Ovary (tissue), 9 donors: Measurements from ENCODE around the gene MDFI. TPM values are rescaled to one million over a fixed set of nuclear protein-coding genes. Genes with fewer than 3 reads are reported as not detected.
A peak's percentile ranks its signal among the peaks of the same experiment; 100 is the strongest.

Experiments
- DNase-seq, 5 donors: peaks; one replicate each; pipeline ENCODE4 v3.0.0-alpha.2; 2019 to 2020
- H3K27ac ChIP-seq, 2 donors: fragments of 200-600 bp; one replicate each; pipeline versions ENCODE4 v1.5.1 to v1.8.0; 2019 to 2022
- H3K27me3 ChIP-seq: fragments of 200-600 bp; one replicate; pipeline ENCODE4 v1.8.0; 2022
- H3K36me3 ChIP-seq: fragments of 200-600 bp; sonication (generic); one replicate; pipeline ENCODE4 v1.5.1; 2019
- H3K4me1 ChIP-seq: one replicate; pipeline ENCODE4 v1.8.1; 2013; ENCODE audit warnings: mild to moderate bottlenecking, moderate library complexity; ENCODE audit not compliant: insufficient read depth
- H3K4me3 ChIP-seq: fragments of 200-600 bp; sonication (generic); one replicate; pipeline ENCODE4 v1.5.1; 2017
- H3K9me3 ChIP-seq, 2 donors: fragments of 200-600 bp in 1 of 2; sonication (generic) in 1 of 2; one replicate each; pipeline versions ENCODE4 v1.5.1 to v1.8.1; 2013 to 2019; ENCODE audit warnings: mild to moderate bottlenecking in 1 of 2, moderate library complexity in 1 of 2
- CTCF ChIP-seq, 3 donors: fragments of 450-650 bp in 2 of 3; fragments of 200-600 bp in 1 of 3; IDR thresholded peaks; one replicate each; pipeline versions ENCODE4 v1.5.1 to v1.8.0; 2016 to 2022; ENCODE audit warnings: antibody characterized with exemption in 3 of 3, mild to moderate bottlenecking in 1 of 3
- EP300 ChIP-seq: sonication (generic); formaldehyde crosslinking; IDR thresholded peaks from one replicate; pipeline ENCODE4 v1.6.1; 2017; ENCODE audit warnings: antibody characterized with exemption
- POLR2A ChIP-seq: fragments of 450-650 bp; IDR thresholded peaks from one replicate; pipeline ENCODE4 v1.6.1; 2017; ENCODE audit warnings: antibody characterized with exemption, mild to moderate bottlenecking, moderate library complexity
- WGBS, 3 donors: extraction: QIAGEN DNeasy Blood & Tissue Kit in 1 of 3; methylation state at CpG; one replicate each; pipeline versions ENCODE4 v1.1.5 to v1.1.7; 2013 to 2017; 5-methylcytosine and 5-hydroxymethylcytosine counted together
- intact Hi-C, 4 donors: fragments of 100-400 bp; cut with DNase I; formaldehyde crosslinking; loops; one replicate each; pipeline versions ENCODE4 v1.11.0 to v1.15.1; 2022 to 2023
- polyA plus RNA-seq, 2 donors: library from polyadenylated mRNA; stranded (reverse); fragments of 200-250 nt in 1 of 2; fragments of 350-450 nt in 1 of 2; fragmentation: Illumina TruSeq in 1 of 2; extraction: RNeasy Lipid Tissue Mini Kit (QIAGEN cat#74804) in 1 of 2; gene quantifications; one replicate each; pipeline ENCODE4 v1.2.3, GENCODE V29; 2013 to 2014
- total RNA-seq, 7 donors: library from RNA; depleted of rRNA in 2 of 7; stranded (reverse); fragments of >200 nt in 2 of 7; fragmentation: NEBNext Ultra II Directional in 3 of 7; extraction: Animal tissue kit (Norgen Biotek cat#: 25700) in 3 of 7; gene quantifications; one replicate each; pipeline versions ENCODE4 v1.1.0 to v1.2.4, GENCODE V29; 2016 to 2023
- donor health status: DM: no; HTN: no; CAD: no; lungs with moderate emphysema.
- donor health status: DM: no; HTN: no; CAD: no.
- donor health status: Bipolar disorder and iron deficiency.
- donor health status: DM: yes; HTN: yes; CAD: no.
- donor health status: DM: no; HTN: no; CAD: no.
- donor health status: DM: yes; HTN: yes; CAD: no.

The MDFI gene
- total and polyA plus RNA-seq, 9 donors: 3.8 to 24.4 (median 20.4) TPM

GRCh38 chr6:41656002-41656691 lies 17.9 kb downstream of the MDFI start:
- TF ChIP-seq POLR2A: no peak
- TF ChIP-seq EP300: no peak
- no peak for TF ChIP-seq CTCF (IDR thresholded peaks at IDR 0.05)
- Histone ChIP-seq H3K27ac (no peak overlapping the region), H3K4me1 (no peaks in the 10 kb centered on the region), H3K9me3 (no peaks in the 10 kb centered on the region), H3K4me3 (no peak overlapping the region), H3K27me3 (no peaks in the 10 kb centered on the region), H3K36me3 (no peaks in the 10 kb centered on the region)
- no peak for DNase-seq
- intact Hi-C loops: no loop called here
- WGBS, 3 donors: 60 to 70% (median 63%) methylated on average over 14 of the region's 14 CpGs

DNA sequence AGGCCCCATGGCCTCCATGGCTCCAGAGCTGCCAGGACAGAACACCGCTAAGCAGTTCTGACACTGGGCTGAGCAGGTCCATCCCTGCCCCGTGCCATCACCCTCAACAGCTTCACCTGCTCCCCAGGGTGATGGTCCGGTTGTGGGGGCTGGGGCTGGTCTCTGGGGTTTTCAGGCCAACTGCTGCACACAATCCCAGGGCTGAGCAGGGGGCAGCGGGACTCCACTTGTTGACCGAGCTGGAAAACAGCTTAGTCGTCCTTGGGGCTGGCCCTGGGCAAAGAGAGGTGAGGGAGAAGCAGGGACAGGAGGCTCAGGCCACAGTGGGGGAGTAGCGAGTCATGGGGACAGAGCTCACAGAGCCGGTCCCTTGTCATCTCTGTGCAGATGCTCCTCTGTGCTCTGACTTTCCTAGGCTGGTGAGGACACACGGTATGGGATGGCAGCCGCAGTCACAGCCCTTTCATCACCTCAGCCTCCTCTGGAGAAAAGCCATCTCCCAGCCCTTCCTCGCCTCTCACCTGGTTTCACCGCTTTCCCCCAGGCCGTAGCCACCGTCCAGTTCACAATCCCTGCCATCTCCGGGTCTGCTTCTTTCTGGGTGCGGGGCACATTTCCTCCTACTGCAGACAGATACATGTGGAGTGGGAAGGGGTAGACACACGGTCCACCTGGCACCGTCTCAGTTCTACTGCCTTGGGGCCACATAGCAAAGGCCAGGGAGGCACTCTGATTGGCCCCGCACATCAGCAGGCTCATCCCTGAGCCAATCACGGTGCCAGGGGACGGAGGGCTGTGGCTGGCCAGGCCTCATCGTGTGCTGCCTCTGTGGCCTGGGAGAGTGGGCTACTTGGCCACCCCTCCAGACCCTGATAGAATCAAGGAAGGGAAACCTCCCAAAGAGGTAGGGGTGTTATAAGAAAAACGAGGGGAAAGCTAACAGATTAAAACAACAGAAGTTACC lies 19.1 kb downstream of the MDFI start:
- H3K27ac ChIP-seq: no peak overlapping the region
- no peaks in the 10 kb centered on the region for H3K4me1 ChIP-seq
- no peaks in the 10 kb centered on the region for H3K9me3 ChIP-seq
- H3K36me3 ChIP-seq: no peaks in the 10 kb centered on the region
- H3K27me3 ChIP-seq: no peaks in the 10 kb centered on the region
- peak in 1 of 5 donors; percentile 25 for DNase-seq
- 83 to 88% (median 87%) methylated on average over 23 of the region's 23 CpGs for WGBS, 3 donors
- TF ChIP-seq EP300 (no peak), CTCF (IDR thresholded peaks at IDR 0.05) (no peak), POLR2A (no peak)
- no peak overlapping the region for H3K4me3 ChIP-seq
- intact Hi-C loops: no loop called here

DNA sequence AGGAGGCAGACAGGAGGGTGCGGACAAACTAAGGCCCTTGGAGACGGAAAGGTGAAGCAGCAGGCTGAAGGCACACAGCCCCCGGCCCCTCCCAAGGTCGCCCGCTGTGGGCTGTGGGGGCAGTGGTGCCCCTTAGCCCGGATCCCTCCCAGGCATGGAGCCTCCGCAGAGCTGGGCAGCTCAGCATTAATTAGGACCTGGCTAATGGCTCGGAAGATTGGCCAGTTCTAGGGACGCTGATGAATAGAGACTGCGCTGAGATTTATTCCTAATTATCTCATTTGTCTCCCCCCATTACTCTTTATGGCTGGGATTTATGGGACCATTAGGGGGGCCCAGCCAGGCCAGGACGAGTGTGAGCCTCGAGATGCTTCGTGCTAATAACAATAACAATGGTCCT lies 20.4 kb downstream of the MDFI start:
- no peaks in the 10 kb centered on the region for H3K9me3 ChIP-seq
- H3K27ac ChIP-seq: no peak overlapping the region
- no peak overlapping the region for H3K4me3 ChIP-seq
- H3K36me3 ChIP-seq: no peaks in the 10 kb centered on the region
- no peaks in the 10 kb centered on the region for H3K27me3 ChIP-seq
- WGBS, 3 donors: 74 to 76% (median 74%) methylated on average over 13 of the region's 13 CpGs
- TF ChIP-seq CTCF (IDR thresholded peaks at IDR 0.05) (no peak), EP300 (no peak), POLR2A (no peak)
- DNase-seq: no peak
- intact Hi-C loops: no loop called here
- H3K4me1 ChIP-seq: no peaks in the 10 kb centered on the region

GRCh38 chr6:41659935-41660334 lies 21.7 kb downstream of the MDFI start:
- intact Hi-C loops: no loop called here
- peak in 1 of 5 donors; percentile 7 for DNase-seq
- no peaks in the 10 kb centered on the region for H3K9me3 ChIP-seq
- no peak overlapping the region for H3K27ac ChIP-seq
- H3K4me3 ChIP-seq: no peak overlapping the region
- no peaks in the 10 kb centered on the region for H3K4me1 ChIP-seq
- WGBS, 3 donors: 73 to 81% (median 77%) methylated on average over 7 of the region's 7 CpGs
- no peak for TF ChIP-seq CTCF (IDR thresholded peaks at IDR 0.05)
- no peak for TF ChIP-seq EP300
- no peak for TF ChIP-seq POLR2A
- H3K27me3 ChIP-seq: no peaks in the 10 kb centered on the region
- H3K36me3 ChIP-seq: no peaks in the 10 kb centered on the region
